GM12878 (cell line): Measurements from ENCODE around the gene NUMA1. TPM values are rescaled to one million over a fixed set of nuclear protein-coding genes. Genes with fewer than 3 reads are reported as not detected.

Experiments
- ATAC-seq: fragments of 200-7000 bp; cut with Tn5 transposase; 3 replicates; pipeline ENCODE4 v1.9.1; 2020; ENCODE audit warnings: mild to moderate bottlenecking, moderate library complexity
- BruUV-seq: library from RNA; stranded (reverse); fragments of 400-500 nt; replicated peaks from 2 replicates; lab custom pipeline; 2021; lab: Mats Ljungman, UMichigan
- CTCF ChIA-PET: fragments of 300-600 bp; sonication (Branson Sonifier 250); formaldehyde crosslinking; extraction: SDS; loops from one replicate; lab custom pipeline; 2021; ENCODE audit warnings: inconsistent platforms; lab: Yijun Ruan, JAX
- POLR2A ChIA-PET: fragments of 350-600 bp; formaldehyde crosslinking; extraction: SDS; loops from one replicate; lab custom pipeline; 2021; ENCODE audit warnings: inconsistent platforms; lab: Charles Lee
- RAD21 ChIA-PET: fragments of 300-600 bp; sonication (Branson Sonifier 250); formaldehyde crosslinking; loops from one replicate; lab custom pipeline; 2023; ENCODE audit warnings: antibody characterized with exemption; ENCODE audit not compliant: unreplicated experiment; lab: Charles Lee
- SMC1A ChIA-PET: fragments of 300-600 bp; sonication (Branson Sonifier 250); formaldehyde crosslinking; loops from one replicate; lab custom pipeline; 2023; ENCODE audit not compliant: unreplicated experiment, uncharacterized antibody; lab: Charles Lee
- DNase-seq: peaks from one replicate; pipeline ENCODE4 v3.0.0-alpha.2; 2011; ENCODE audit warnings: low read depth, low spot score
- FAIRE-seq: peaks from 3 replicates; lab custom pipeline; 2011; peaks lifted over from hg19 to GRCh38; lab: Jason Lieb, UNC
- H2AFZ ChIP-seq: 2 replicates; pipeline ENCODE4 v1.6.0; 2011; ENCODE audit warnings: low read depth, low read length, control low read depth; ENCODE audit not compliant: control insufficient read depth
- H3K27ac ChIP-seq: 2 replicates; pipeline ENCODE4 v1.5.1; 2011; ENCODE audit warnings: control low read depth; ENCODE audit not compliant: control insufficient read depth, insufficient read depth
- H3K27me3 ChIP-seq, 2 experiments: replicated peaks in 1 of 2; 2 replicates each; pipeline versions ENCODE4 v1.6.0 to v1.6.1; 2011; ENCODE audit warnings: low read length in 1 of 2; ENCODE audit not compliant: control insufficient read depth in 2 of 2, insufficient read depth in 2 of 2
- H3K36me3 ChIP-seq, 2 experiments: 2 replicates each; pipeline ENCODE4 v1.5.1; 2011; ENCODE audit warnings: low read length in 1 of 2; ENCODE audit not compliant: control insufficient read depth in 2 of 2, insufficient read depth in 2 of 2
- H3K4me1 ChIP-seq: 2 replicates; pipeline ENCODE4 v1.6.1; 2011; ENCODE audit warnings: mild to moderate bottlenecking, low read length, moderate library complexity, mixed read lengths; ENCODE audit not compliant: control insufficient read depth, insufficient read depth
- H3K4me2 ChIP-seq: 2 replicates; pipeline ENCODE4 v1.6.0; 2011; ENCODE audit warnings: control low read depth; ENCODE audit not compliant: control insufficient read depth, insufficient read depth
- H3K4me3 ChIP-seq: fragments of 200-600 bp; sonication (generic); 2 replicates; pipeline ENCODE4 v1.5.1; 2016
- H3K79me2 ChIP-seq: 2 replicates; pipeline ENCODE4 v1.6.0; 2011; ENCODE audit warnings: low read length; ENCODE audit not compliant: control insufficient read depth, insufficient read depth
- H3K9ac ChIP-seq: 2 replicates; pipeline ENCODE4 v1.8.0; 2011; ENCODE audit warnings: low read length, control low read depth, mixed read lengths; ENCODE audit not compliant: control insufficient read depth, insufficient read depth
- H3K9me3 ChIP-seq: replicated peaks from 3 replicates; pipeline ENCODE4 v1.5.1; 2011; ENCODE audit warnings: mild to moderate bottlenecking, low read length; ENCODE audit not compliant: control insufficient read depth, insufficient read depth
- H4K20me1 ChIP-seq: 2 replicates; pipeline ENCODE4 v1.6.0; 2011; ENCODE audit not compliant: control insufficient read depth, insufficient read depth
- IRF4 ChIP-seq: IDR thresholded peaks from 2 replicates; pipeline ENCODE4 v1.6.1; 2011; ENCODE audit warnings: low read depth, low read length
- TBL1XR1 ChIP-seq: IDR thresholded peaks from 2 replicates; pipeline ENCODE4 v1.6.1; 2012; ENCODE audit warnings: low read depth, low read length, improper control_type of control experiment
- WGBS: methylation state at CpG from one replicate; pipeline ENCODE4 v1.1.6; 2016; ENCODE audit warnings: low lambda C conversion rate; ENCODE audit not compliant: insufficient replicate concordance, insufficient coverage; ENCODE audit errors: missing lambda C conversion rate; 5-methylcytosine and 5-hydroxymethylcytosine counted together
- in situ Hi-C: fragments of 300-500 bp; cut with MboI; formaldehyde crosslinking; loops from 9 replicates; pipeline ENCODE4 v1.14.3; 2018; ENCODE audit warnings: mixed read lengths
- intact Hi-C: fragments of 100-400 bp; cut with micrococcal nuclease; formaldehyde crosslinking; loops from one replicate; pipeline ENCODE4 v1.14.2; 2022; ENCODE audit not compliant: unreplicated experiment
- polyA plus RNA-seq, 11 experiments: library from polyadenylated mRNA; depleted of rRNA in 4 of 11; unstranded in 6 of 11; stranded (reverse) in 5 of 11; fragments of >200 nt; fragmentation: Nextera tagmentation in 4 of 11; fragmentation: Illumina TruSeq in 1 of 11; extraction: Ambion mirVana in 4 of 11; extraction: Trizol in 1 of 11; gene quantifications; 1 replicate in 1 of 11; 2 replicates in 10 of 11; pipeline versions ENCODE4 v1.2.1 to v1.2.3, GENCODE V29; 2011 to 2016; ENCODE audit warnings: inconsistent platforms in 2 of 11, missing spikeins in 2 of 11, low read depth in 1 of 11
- total RNA-seq, 4 experiments: library from RNA; depleted of rRNA in 3 of 4; stranded (reverse); fragments of >200 nt in 3 of 4; fragmentation: Illumina TruSeq in 1 of 4; extraction: Trizol in 1 of 4; gene quantifications; 2 replicates each; pipeline versions ENCODE4 v1.2.1 to v1.2.3, GENCODE V29; 2013 to 2021
- TF ChIP-seq, protein P1 (sequence below): fragments of 450-650 bp; IDR thresholded peaks from 2 replicates; pipeline ENCODE4 v1.6.1; 2016; ENCODE audit warnings: mild to moderate bottlenecking
- TF ChIP-seq, protein P2 (sequence below): fragments of 450-650 bp; IDR thresholded peaks from 2 replicates; pipeline ENCODE4 v1.6.1; 2016; ENCODE audit warnings: mild to moderate bottlenecking, moderate library complexity, borderline replicate concordance

Gene NUMA1
- total and polyA plus RNA-seq, 10 of the 15 experiments (the other 5 are each of a cell fraction or from before 2014, with no cell fraction given) = 5.5 to 111 (median 61.0) TPM

DNA sequence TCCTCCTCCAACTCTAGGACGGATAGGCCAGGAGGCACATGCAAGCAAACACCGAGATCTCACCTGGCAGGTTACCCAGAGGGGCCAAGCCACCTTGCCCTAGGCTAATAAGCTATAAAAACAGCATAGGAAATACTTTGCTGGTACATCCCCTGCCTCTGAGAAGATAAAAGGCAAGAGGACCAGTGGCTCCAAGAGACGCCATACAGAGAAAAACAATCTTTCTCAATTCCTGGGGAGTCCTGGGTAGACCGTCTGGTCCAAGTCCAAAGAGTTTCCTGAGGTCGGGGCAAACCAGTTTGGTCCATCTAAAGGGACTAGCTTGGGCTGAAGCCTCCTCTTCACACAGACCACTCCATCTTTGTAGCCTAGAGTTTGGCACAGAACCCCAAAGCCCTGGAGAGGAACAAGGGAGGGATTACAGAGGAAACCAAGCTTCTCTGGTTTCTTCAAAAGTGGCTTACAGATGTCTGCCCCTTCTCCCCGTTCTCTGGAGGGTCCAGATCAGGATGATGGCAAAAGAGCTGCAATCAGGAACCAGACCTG is 40.4 kb downstream of the NUMA1 start:
- 47% methylated on average over 6 of the region's 6 CpGs for WGBS
- SMC1A ChIA-PET = interaction anchor here (0.7 to 4.3 kb wide), 20 partner anchors 8 to 106 kb away, joined by 3 to 48 read pairs (median 7); no protein-coding TSS in a partner anchor
- H3K4me2 ChIP-seq = peak overlapping the region; percentile 88

More for the DNA sequence above, 40.4 kb downstream of the NUMA1 start:
- POLR2A ChIA-PET = interaction anchor here (0.6 to 3.9 kb wide), 13 partner anchors 13 to 72 kb away, joined by 3 to 15 read pairs (median 5); partner anchors contain the start of gene ANAPC15
- BruUV-seq = no TSS peak
- CTCF ChIA-PET = interaction anchor here (0.9 to 4.4 kb wide), 18 partner anchors 9 to 391 kb away, joined by 3 to 63 read pairs (median 6); no protein-coding TSS in a partner anchor
- intact Hi-C loops = loop anchor here (2.0 kb wide), 1 partner anchor 41 kb away; the partner anchor contains the start of genes LRRC51 and NUMA1
- H3K4me3 ChIP-seq = peak overlapping the region; percentile 65
- H3K79me2 ChIP-seq = peaks cover 73% of the 10 kb centered on the region
- H3K27me3 ChIP-seq = no peaks in the 10 kb centered on the region
- DNase-seq (no peak), ATAC-seq (0 out of 3 replicates have a peak, but pooled peaks have one; percentile 2), FAIRE-seq (no peak)
- RAD21 ChIA-PET = interaction anchor here (0.6 to 4.7 kb wide), 17 partner anchors 9 to 391 kb away, joined by 3 to 46 read pairs (median 6); partner anchors contain the start of gene ANAPC15
- in situ Hi-C loops = no loop called here
- H3K27ac ChIP-seq = peak overlapping the region; percentile 71
- no peaks in the 10 kb centered on the region for H3K9me3 ChIP-seq
- peak overlapping the region; percentile 35 for H2AFZ ChIP-seq
- no peaks in the 10 kb centered on the region for H4K20me1 ChIP-seq
- peaks cover 35% of the 10 kb centered on the region for H3K4me1 ChIP-seq
- H3K9ac ChIP-seq = peak overlapping the region; percentile 82
- H3K36me3 ChIP-seq = peaks cover 0 to 15% of the 10 kb centered on the region in 2 experiments; a peak in 3 of 4 replicates
- TF ChIP-seq, protein P1, sequence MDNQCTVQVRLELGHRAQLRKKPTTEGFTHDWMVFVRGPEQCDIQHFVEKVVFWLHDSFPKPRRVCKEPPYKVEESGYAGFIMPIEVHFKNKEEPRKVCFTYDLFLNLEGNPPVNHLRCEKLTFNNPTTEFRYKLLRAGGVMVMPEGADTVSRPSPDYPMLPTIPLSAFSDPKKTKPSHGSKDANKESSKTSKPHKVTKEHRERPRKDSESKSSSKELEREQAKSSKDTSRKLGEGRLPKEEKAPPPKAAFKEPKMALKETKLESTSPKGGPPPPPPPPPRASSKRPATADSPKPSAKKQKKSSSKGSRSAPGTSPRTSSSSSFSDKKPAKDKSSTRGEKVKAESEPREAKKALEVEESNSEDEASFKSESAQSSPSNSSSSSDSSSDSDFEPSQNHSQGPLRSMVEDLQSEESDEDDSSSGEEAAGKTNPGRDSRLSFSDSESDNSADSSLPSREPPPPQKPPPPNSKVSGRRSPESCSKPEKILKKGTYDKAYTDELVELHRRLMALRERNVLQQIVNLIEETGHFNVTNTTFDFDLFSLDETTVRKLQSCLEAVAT = 0 out of 2 replicates have a peak, but pooled peaks have one; percentile 5
- TF ChIP-seq TBL1XR1 (no peak), IRF4 (no peak)
- TF ChIP-seq, protein P2, sequence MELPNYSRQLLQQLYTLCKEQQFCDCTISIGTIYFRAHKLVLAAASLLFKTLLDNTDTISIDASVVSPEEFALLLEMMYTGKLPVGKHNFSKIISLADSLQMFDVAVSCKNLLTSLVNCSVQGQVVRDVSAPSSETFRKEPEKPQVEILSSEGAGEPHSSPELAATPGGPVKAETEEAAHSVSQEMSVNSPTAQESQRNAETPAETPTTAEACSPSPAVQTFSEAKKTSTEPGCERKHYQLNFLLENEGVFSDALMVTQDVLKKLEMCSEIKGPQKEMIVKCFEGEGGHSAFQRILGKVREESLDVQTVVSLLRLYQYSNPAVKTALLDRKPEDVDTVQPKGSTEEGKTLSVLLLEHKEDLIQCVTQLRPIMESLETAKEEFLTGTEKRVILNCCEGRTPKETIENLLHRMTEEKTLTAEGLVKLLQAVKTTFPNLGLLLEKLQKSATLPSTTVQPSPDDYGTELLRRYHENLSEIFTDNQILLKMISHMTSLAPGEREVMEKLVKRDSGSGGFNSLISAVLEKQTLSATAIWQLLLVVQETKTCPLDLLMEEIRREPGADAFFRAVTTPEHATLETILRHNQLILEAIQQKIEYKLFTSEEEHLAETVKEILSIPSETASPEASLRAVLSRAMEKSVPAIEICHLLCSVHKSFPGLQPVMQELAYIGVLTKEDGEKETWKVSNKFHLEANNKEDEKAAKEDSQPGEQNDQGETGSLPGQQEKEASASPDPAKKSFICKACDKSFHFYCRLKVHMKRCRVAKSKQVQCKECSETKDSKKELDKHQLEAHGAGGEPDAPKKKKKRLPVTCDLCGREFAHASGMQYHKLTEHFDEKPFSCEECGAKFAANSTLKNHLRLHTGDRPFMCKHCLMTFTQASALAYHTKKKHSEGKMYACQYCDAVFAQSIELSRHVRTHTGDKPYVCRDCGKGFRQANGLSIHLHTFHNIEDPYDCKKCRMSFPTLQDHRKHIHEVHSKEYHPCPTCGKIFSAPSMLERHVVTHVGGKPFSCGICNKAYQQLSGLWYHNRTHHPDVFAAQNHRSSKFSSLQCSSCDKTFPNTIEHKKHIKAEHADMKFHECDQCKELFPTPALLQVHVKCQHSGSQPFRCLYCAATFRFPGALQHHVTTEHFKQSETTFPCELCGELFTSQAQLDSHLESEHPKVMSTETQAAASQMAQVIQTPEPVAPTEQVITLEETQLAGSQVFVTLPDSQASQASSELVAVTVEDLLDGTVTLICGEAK = peak; percentile 1; the same call in 1 of the 2 replicates
